Measurements from ENCODE around the gene RGP1.

The RGP1 gene

GRCh38 chr9:35713578-35713977 lies 35.5 kb upstream of the RGP1 start:
- TF ChIP-seq CTCF (IDR thresholded peaks at IDR 0.05; ENCODE audit: control insufficient read depth, extremely low read depth, insufficient read depth): no peak
- no peak for DNase-seq (ENCODE audit: low read depth)

GRCh38 chr9:35714123-35714522 lies 35.0 kb upstream of the RGP1 start:
- no peak for TF ChIP-seq CTCF (IDR thresholded peaks at IDR 0.05; ENCODE audit: control insufficient read depth, extremely low read depth, insufficient read depth)
- DNase-seq (ENCODE audit: low read depth): no peak

More at GRCh38 chr9:35713578-35713977, 35.5 kb upstream of the RGP1 start:
- no peak overlapping the region for H3K4me3 ChIP-seq (ENCODE audit: low read depth, low read length)

DNA sequence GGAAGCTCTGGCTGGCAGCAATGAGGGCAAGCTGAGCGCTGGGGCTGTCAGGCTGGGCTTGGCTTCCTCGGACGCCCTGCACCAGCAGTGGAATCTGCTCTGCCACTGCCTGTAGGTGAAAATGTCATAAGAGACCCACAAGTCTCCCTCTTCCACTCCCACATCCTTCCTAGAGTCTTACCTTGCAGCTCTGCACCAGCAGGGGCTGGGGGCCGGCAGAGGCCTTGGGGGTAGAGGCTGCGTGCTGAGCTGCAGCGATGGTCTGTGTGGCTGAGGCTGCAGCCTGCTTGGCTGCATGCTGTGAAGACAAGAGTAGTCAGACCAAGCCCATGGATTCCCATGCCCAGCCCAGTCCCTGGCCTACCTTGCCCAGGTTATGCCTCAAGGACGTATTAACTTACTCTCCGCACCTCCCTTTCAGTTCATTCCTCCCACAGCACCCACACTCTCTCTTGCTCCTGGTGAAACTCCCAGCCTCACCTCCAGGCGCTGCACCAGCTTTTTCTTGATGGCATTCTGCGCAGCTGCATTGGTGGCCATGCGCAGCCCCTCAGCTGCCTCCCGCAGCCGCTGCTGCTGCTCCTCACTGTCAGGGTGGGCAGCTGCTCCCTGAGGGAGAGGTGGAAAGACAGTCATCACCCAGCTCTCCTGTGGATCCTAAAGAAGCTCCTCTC lies 34.4 kb upstream of the RGP1 start:
- TF ChIP-seq CTCF (IDR thresholded peaks at IDR 0.05; ENCODE audit: control insufficient read depth, extremely low read depth, insufficient read depth): no peak
- H3K4me3 ChIP-seq (ENCODE audit: low read depth, low read length): no peak overlapping the region
- DNase-seq (ENCODE audit: low read depth): no peak

More at GRCh38 chr9:35714123-35714522, 35.0 kb upstream of the RGP1 start:
- H3K4me3 ChIP-seq (ENCODE audit: low read depth, low read length): no peak overlapping the region

GRCh38 chr9:35716230-35716629 lies 32.9 kb upstream of the RGP1 start:
- H3K4me3 ChIP-seq (ENCODE audit: low read depth, low read length): no peak overlapping the region
- DNase-seq (ENCODE audit: low read depth): no peak
- TF ChIP-seq CTCF (IDR thresholded peaks at IDR 0.05; ENCODE audit: control insufficient read depth, extremely low read depth, insufficient read depth): no peak

DNA sequence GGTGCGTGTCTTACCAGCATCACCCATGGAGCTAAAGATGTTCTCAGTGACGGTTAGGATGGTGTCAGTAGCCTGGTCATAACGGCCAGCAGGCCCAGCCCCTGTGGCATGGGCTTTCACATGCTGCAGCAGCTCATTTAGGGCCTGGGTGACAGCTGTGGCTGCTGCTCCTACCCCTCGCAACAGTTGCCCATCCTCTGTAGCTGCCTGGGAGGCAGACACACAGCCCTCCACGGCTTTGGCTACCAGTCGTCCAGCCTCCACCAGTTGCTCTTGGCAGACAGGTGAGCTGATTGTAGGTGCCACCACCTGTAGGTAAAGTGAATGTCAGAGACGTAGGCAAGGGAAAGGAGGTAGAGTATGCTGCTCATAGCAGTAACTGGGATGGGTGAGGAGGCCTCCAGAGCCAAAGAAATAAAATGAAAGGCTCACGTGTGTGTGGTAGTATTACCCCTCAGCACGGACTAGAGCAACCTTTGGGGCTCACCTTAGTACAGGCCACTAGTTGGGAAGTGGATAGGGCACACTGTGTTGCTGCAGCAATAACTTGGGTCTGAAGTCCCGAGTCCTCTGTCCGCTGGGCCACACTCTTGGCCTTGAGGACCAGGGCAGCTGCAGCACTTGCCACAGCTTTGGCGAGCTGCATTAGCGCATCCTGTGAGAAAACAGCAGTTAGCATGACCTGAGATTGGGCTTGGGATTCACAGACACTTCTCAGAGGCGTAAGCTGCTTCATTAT lies 31.8 kb upstream of the RGP1 start:
- H3K4me3 ChIP-seq (ENCODE audit: low read depth, low read length): no peak overlapping the region
- no peak for TF ChIP-seq CTCF (IDR thresholded peaks at IDR 0.05; ENCODE audit: control insufficient read depth, extremely low read depth, insufficient read depth)
- DNase-seq (ENCODE audit: low read depth): no peak

DNA sequence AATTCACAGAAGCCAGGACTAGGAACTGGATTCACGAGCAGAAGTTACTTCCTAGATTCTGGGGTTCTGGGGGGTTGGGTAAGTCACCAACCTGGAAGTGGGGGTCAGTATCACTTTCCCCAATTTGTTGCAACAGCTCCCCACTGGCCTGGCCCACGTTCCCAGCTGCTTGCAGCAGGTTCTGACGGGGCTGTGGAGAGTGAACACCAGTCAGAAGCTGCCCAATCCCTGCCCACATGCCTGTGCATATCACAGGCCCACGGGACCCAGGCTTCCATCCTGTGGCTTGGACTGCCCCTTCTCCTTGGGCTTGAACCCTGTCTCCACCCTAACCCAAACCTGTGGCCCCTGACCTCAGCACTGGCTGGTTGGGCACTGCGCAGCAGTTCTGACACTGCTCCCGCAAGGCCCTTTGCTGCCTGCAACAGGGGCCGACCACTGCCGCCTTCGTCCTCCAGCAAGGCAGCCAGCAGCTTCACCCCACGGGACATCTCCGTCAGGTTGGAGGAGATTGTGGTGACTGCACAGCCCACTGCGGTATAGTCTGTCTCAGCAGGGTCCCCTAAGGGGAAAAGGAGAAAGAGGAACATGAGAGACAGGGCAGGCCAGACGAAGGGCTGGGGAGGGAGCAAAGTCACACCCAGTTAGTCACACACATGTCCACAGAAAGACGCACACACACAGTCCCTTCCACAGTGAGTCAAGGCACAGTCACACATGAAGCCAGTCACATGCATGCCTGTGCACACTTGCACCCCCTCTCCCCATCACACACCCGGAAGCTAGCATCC lies 30.2 kb upstream of the RGP1 start:
- TF ChIP-seq CTCF (IDR thresholded peaks at IDR 0.05; ENCODE audit: control insufficient read depth, extremely low read depth, insufficient read depth): no peak
- H3K4me3 ChIP-seq (ENCODE audit: low read depth, low read length): no peak overlapping the region
- no peak for DNase-seq (ENCODE audit: low read depth)

Data from LNCaP clone FGC (cell line).